Endothelial cell of hepatic sinusoid (primary cell): ENCODE results near the gene KSR1.
"Not testable (repeated sequence)": the region's sequence is repeated elsewhere in the genome, so short reads cannot be mapped to it uniquely, and the experiment has no call there.

Experiments used
- in situ Hi-C: cut with HindIII; loops from 2 replicates; pipeline ENCODE4 v1.10.0; 2017; ENCODE audit warnings: low sequenced_read_pairs

Gene KSR1

DNA sequence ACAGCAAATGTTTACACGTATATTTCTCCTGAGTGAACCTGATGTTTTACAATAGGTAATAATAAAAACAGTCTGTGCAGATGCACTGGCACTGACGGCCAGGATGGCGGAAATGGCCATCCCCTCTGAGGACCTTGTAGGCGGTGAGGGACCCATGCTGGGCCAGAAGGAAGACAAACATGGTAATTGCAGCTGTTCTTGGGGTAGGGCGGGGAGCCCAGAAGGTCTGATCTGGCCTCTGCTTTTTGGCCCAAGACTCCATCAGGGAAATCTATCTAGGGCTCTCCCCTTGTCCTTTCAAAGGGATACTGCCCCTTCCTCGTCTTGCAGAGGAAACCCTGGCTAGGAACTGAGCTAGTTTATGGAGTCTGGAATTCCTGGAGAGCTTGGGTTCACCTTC is 167.4 kb downstream of the KSR1 start:
- in situ Hi-C loops, result no loop called here

DNA sequence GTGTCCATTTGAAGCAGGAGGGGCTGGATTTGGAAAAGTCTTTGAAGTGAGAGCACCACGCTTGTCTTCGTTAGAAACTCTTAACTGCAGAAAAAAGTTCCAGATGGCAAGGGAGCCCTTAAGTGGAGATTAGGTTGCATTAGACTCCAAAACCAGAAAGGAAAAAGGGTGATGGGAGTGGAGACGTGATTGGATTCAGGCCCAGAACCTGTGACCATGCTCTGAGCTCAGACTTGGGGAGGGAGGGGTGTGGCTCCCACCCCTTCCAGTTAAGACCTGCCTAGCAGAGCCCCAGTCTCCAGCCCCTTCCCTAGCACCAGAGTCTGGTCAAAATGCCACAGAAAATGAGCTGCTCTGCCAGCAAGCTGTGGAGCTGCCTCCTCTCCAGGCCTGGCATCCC is 168.3 kb downstream of the KSR1 start:
- in situ Hi-C loops, result no loop called here

DNA sequence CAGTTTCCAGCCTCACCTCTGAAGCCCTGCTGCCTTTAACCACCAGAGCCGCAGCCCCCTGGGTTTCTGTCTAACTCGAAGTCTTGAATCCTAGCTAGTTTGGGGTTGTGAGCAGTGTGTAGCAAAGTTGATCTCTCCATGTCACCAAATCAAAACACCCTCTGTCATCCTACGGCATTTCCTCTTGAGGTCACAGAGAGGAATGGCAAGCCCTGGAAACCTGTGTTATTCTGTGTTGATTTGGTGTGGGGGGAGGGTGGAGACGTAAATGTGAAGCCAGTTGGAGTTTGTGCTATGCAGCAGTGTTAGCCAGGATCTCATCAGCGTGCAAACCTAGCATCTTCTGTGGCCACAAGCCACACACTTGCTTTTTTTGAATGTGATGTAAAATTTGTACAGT is 169.6 kb downstream of the KSR1 start:
- in situ Hi-C loops, result no loop called here

DNA sequence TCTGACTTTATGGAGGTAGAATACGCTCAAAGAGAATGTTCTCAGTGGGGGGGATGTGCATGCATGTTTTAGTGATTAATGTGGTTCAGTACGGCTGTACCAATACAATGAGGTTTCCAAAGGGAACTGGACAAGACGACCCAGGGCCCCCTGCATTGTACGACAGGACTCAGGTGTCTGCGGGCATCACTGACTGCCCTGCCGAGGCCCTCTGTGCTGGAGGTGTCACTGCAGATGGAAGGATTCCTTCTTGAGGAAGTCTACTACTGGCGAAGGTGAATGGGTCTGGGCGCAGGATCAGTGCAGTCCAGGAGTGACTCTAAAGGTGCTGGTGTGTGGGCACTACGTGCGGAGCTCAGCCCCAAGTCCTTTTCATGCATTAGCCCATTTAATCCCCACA is 171.3 kb downstream of the KSR1 start:
- in situ Hi-C loops, result no loop called here

DNA sequence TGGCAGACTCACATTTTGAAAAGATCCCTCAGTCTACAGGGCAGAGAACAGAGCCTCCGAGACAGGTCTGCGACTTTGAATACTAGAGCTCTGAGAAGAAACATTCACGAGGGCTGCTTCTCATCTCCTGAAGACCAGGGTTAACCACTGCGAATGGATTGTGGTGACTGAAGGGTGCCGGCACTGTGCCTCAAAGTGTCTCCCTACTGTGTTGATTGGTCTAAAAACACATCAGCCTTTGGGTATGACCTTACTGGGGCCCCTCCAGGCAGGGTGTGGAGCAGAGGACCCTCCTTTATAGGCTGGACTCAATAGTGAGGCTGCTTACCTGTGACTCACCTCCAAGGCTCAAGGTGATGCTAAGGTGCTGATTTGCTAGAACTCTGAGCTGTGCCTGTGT is 172.1 kb downstream of the KSR1 start:
- in situ Hi-C loops, result no loop called here

DNA sequence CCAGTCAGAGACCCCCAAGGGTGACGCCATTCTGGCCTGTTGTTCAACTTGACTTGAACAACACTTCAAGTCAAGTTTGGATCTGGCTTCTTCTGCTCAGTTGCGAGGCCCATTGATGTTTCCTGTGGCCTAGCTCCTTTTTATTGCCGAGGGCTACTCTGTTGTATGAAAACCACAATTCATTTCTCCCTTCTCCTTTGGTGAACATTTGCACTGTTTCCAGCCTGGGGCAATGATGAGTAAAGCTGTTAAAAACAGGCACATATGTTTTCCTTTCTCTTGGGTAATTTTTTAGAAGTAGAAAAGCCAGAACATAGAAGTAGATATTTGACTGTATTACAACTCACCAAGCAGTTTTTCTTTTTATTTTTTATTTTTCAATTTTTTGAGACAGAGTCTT is 173.0 kb downstream of the KSR1 start:
- in situ Hi-C loops, result not testable (repeated sequence)

DNA sequence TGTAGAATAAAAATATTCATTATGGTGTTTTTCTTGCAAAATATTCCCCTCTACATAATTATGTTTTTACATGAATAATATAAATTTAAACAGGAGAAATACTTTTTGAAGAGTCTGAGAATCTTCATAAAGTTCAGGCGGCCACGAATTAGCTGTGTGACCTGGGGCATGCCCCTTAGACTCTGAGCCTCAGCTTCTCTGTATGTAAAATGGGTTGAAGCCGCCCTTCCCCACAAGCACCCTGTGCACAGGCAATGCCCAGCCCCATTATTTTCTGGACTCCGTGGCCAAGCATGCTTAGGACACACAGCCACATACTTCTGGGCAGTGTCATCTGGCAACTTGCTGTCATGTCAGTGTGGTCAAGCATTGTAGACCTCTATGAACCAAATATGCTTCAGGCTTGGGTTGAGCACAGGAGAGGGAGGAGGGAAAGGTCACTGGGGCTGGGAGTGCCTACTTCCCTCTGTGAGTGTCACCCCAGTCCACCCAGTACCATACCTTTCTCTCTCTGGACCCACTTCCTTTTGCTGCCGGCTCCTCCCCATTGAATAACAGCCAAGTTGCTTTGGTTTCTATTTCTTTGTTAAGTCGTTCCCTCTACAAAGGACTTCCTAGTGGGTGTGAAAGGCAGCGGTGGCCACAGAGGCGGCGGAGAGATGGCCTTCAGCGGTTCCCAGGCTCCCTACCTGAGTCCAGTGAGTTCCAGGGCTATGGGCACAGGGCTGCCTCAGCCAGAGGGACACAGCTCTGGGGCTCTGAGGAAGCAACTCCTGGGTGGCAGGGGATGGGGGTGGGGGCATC is 174.6 kb downstream of the KSR1 start, which contains the start of gene LGALS9:
TSS of gene LGALS9 (plus strand) at position 582 of the 804 bp plus-strand sequence. CDS start at position 660, 78 bp downstream.
- in situ Hi-C loops, result no loop called here

DNA sequence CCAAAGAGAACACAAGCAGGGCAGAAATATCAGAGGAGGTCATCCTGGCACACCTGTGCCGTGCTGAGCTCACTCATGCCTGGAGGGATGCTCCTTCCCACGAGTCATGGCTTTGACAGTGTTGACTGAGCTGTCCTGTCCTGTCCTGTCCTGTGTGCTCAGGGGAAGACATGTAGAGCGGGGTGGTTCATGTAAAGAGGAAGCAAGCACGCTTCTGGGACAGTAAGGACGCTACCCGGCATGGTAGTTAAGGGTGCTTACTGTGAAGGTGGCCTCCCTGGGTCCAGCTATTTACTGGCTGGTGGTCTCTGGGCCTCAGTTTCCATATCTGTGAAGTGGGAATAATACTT is 175.1 kb downstream of the KSR1 start:
- in situ Hi-C loops, result no loop called here

DNA sequence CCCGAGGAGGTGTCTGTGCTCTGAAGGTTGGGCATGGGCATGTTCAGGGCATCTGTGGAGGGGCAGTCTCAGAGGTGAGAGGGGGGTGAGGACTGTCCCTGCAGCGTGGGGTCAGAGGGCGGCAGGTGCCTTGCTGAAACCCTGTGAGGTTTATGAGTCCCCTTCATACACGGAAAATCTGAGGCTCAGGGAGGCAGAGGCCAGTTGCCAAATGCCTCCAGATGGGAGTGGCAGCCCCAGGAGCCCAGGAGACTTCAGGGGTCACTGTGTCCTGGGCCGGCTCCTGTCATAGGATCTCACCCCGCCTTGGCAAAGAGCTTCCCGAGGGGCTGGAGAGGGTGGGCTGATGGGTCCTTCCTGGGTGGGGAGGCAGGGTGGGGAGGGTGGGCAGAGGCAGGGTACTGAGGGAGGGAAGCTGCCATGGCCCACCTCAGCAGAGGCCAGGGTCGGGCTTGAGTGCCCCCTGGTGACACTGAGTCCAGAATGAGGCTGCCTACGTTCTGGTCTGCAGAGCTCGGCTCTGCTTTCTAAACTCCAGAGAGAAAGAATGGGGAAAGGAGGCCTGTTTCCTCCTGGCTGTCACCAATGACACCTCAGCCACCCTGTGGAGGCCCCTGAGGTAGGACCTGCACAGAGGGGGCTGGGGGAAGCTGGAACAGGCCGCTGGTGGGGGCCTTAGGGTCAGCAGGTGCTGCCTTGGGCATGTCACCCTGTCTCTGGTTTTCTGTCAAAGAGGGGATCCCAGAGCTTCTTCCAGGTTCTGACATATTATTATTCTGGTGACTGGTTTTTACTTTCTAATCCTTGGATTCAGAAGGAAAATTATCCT is 175.9 kb downstream of the KSR1 start:
- in situ Hi-C loops, result no loop called here

DNA sequence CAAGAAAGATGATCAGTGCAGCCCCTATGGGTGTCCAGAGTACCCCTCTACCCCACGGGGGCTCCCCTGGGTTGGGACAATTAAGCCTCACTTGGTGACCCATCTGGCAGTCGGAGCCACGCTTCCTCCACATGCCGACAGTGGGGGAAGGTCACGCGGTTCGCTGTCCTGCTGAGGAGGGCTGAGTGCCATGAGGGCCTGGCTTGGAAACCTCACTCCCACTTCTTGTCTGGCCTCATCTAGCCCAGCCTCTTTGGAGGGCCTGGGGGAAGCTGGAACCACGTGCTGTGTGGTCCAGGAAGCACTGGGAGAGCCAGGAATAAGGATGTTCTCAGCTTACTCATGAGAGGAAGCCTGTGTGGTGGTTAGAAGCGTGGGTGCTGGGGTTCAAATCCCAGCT is 176.5 kb downstream of the KSR1 start:
- in situ Hi-C loops, result not testable (repeated sequence)

DNA sequence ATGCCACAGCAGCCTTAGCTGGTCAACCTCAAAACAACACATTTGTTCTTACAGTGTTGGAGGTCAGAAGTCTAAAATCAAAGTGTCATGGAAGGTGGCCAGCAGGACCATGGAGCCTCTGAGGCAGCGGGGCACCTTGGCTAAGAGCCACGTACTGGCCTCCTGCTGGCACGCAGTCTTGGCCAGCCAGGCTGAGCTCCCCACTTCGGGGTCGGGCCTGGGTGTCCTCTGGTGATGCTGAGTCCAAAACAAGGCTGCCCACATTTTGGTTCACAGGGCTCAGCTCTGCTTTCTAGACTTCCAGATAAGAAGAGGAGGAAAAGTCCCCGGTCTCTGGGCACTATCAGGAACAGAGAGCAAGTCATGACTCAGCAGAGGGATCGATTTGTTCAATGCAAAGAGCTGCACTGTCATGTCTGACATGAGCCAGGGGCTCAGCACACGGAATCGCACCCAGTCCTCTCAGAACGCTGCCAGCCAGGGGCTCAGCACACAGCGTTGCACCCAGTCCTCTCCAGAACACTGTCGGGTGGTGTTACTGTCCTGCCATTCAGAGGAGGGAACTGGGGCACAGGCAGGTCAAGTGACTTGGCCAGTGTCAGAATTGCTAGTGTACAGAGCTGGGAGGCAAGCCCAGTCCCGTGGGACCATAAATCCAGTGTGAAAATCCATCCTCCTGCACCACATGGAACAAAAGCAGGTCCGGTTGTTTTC is 177.2 kb downstream of the KSR1 start:
- in situ Hi-C loops, result no loop called here

DNA sequence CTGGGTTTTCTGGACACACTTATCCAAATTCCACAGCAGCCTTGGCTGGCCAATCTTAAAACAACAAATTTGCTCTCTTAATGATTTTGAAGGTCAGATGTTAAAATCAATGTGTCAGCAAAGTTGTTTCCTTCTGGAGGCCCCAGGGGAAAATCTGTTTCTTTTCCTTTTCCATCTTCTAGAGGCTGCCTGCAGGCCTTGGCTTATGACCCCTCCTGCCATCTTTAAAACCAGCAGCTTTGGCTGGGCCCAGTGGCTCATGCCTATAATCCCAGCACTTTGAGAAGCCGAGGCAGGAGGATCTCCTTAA is 177.7 kb downstream of the KSR1 start:
- in situ Hi-C loops, result no loop called here

DNA sequence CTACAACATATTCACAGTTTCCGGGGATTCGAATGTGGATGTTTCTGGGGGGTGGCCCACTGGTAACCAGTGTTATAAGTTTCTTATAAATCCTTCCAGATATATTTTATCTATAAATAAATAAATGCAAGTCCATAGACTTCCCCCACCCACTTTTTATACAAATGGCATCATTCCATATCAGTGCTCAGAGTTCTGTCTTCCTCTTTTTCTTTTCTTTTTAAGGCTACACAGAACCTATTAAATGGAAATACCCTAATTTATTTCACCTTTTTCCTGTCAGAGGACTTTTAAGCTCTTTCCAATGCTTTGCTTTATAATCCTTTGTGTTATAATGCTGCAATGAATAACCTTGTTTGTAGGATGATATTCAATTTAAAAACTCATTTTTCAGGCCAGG is 178.5 kb downstream of the KSR1 start:
- in situ Hi-C loops, result no loop called here

DNA sequence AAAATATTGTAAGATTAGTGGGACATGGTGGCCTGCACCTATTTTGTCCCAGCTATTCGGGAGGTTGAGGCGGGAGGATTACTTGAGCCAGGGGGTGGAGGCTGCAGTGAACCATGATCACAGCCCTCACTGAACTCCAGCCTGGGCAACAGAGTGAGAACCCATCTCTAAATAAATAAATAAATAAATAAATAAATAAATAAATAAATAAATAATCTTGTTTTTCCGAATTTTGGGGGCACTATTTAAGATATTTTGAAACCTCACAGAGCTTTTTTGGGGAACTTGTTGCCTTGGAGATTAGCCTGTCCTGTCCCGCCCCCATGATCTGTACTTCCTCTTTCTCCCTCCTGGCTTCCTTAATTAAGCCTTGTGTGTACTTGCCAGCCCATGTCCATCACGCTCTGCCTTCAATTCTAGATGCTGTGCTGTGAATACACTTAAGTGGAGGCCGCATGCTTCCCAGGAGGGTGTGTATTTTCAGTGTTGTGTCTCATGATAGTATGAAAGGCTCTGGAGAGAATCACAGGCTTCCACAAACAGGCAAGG is 179.1 kb downstream of the KSR1 start:
- in situ Hi-C loops, result no loop called here

DNA sequence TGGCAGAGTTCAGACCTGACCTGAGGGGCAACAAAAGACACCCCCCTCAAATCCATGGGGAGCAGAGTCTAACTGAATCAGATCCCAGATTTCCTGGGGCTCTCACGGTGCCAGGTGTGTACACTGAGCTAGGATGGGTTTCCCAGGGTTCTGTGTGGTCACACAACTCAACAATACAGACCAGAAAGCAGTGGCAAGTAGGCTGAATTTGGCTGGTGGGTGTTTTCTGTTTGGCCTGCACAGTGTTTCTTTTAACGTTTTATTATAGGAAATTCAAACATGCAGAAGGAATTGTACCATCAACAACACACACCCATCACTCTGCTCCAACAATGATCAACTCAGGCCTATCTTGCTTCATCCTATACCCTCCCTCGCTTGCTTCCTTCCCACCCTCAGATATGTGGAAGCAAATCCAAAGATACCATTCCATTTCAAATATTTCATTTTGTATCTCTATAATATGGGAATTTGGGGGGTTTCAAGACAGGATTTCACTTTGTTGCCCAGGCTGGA is 179.8 kb downstream of the KSR1 start:
- in situ Hi-C loops, result not testable (repeated sequence)

DNA sequence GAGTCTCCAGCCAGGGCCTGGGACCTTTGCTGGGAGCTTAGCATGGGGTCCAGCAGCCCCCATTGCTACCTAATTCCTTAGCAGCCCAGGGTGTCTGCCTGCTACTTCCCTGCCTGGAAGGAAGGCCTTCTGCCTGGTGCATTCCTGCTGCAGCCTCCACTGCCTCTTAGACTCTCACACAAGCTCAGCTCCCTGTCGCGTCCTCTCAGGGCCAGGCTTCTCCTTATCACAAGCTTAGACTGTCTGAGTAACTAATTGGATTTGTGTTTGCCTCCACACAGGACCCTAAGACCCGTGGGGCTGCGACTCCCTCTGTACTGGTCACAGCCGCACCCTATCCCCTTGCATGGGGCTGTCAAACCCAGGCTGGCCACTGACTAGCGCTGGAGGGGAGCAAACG is 181.6 kb downstream of the KSR1 start:
- in situ Hi-C loops, result not testable (repeated sequence)

DNA sequence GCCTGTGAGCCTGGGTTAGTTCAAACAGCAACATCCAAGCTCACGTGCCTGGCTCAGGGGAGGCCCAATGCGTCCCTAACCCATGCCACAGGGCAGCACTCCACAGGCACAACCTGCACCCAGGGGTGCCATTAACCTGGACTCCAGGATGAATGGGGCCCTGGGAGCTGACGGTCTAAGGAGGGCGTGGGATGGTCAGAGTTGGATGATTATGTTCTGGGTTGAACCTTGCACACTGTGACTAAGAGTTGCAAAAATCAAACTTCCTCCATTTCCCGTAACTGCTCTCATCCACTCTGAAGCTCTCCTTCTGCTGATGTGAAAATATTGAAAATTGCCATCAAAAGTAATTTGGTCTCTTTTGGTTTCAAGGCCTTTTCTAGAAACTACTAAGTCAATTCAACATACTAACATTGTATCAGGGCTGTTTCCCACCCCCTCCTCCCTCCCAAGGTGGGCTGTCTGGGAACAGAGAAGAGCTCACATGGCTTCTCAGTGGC is 182.2 kb downstream of the KSR1 start:
- in situ Hi-C loops, result not testable (repeated sequence)

DNA sequence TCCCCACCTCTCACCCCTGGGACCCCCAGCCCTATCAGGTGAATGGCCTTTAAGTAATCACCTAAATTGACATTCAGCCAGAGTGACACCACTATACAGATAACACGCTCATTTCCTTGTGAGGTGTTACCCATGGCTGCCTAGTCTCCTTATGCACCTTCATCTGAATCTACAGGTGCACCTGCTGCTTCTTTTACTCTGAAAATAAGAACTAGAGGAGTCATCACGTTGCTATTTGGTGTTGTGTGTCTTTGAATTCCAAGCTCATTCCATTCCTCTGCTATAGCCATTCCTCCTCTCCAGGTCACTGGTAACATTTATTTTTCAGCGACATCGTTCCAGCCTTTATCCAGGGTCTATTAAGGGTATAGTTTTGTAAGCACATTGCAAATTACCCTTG is 184.5 kb downstream of the KSR1 start:
- in situ Hi-C loops, result no loop called here

DNA sequence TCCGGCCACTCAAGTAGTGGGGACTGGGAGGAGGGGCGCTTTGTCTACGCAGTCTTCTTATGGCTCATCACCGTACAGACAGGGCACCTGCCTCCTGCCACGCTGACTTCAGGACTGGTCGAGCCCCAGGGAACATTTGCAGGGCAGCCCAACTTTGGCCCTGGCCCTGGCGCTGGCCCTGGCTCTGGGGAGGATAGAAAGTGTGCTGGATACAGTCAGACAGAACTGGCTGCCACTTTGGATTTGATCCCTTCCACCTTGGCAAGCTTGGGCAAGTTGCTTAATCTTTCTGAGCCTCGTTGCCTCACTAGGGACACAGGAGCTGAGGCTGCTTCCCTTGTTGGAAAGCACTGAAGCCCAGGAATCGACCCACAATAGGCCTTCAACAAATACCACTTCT is 188.3 kb downstream of the KSR1 start:
- in situ Hi-C loops, result no loop called here

DNA sequence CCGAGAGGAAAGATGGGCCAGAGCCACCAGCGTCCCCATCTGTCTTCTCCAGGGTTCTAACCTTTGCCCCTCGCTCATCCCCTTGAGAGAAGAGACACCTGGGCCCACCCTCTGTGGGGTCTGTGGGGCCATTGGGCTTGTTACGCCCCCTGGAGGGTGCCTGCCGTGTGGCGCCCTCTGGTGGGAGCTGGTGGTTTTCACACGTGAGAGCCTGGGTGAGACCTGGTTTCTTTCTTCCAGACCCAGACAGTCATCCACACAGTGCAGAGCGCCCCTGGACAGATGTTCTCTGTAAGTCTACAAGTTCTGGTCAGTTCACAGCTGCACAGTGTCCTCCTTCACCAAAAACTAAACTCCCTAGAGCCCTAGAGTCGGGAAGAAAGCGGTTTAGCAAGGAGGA is 189.4 kb downstream of the KSR1 start:
- in situ Hi-C loops, result not testable (repeated sequence)

DNA sequence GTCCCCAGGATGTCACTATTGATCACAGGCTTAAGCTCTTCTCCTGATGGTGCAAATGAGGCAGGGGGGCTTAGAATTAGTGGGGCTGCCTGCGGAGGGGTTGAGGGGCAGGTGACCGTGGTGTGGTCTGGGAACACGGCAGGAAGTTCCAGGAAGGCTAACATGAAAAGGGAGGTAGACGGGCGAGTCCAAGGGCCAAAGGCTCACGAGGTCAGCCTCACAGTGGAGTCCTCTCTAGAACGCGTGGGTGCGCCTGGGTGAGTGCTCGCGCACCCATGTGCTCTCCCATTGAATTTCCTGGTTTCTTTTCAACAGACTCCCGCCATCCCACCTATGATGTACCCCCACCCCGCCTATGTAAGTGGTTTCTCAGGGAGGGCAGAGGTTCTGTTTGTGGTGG is 190.0 kb downstream of the KSR1 start:
- in situ Hi-C loops, result no loop called here
